OCI-LY7 (cell line): ENCODE results near the gene HSD17B2. TPM values are rescaled to one million over a fixed set of nuclear protein-coding genes. Genes with fewer than 3 reads are reported as not detected.

Experiments
- BruUV-seq: library from RNA; stranded (reverse); fragments of 400-500 nt; replicated peaks from 2 replicates; lab custom pipeline; 2021; lab: Mats Ljungman, UMichigan
- CTCF ChIA-PET: fragments of 300-600 bp; sonication (Branson Sonifier 250); formaldehyde crosslinking; loops from one replicate; lab custom pipeline; 2022; ENCODE audit warnings: antibody characterized with exemption; ENCODE audit not compliant: unreplicated experiment; lab: Charles Lee
- POLR2A ChIA-PET: fragments of 300-600 bp; sonication (Branson Sonifier 250); formaldehyde crosslinking; loops from one replicate; lab custom pipeline; 2022; ENCODE audit warnings: antibody characterized with exemption; lab: Charles Lee
- DNase-seq: peaks from one replicate; pipeline ENCODE4 v3.0.0-alpha.2; 2015; ENCODE audit warnings: low spot score
- H2AFZ ChIP-seq: fragments of 200-600 bp; sonication (generic), shearing (Covaris generic); 2 replicates; pipeline ENCODE4 v1.6.1; 2014; ENCODE audit warnings: mild to moderate bottlenecking, antibody characterized with exemption, low read length, moderate library complexity
- H3K27ac ChIP-seq: fragments of 200-600 bp; sonication (generic); 2 replicates; pipeline ENCODE4 v1.5.1; 2014; ENCODE audit warnings: mixed run types, low read depth, mild to moderate bottlenecking, moderate library complexity, low read length, inconsistent platforms; ENCODE audit not compliant: poor library complexity, severe bottlenecking
- H3K36me3 ChIP-seq: fragments of 200-600 bp; sonication (generic); 2 replicates; pipeline ENCODE4 v1.6.1; 2014; ENCODE audit warnings: mild to moderate bottlenecking, antibody characterized with exemption, low read length, moderate library complexity, mixed read lengths; ENCODE audit not compliant: insufficient read depth
- H3K4me1 ChIP-seq: fragments of 200-600 bp; sonication (generic); 2 replicates; pipeline ENCODE4 v1.5.1; 2014; ENCODE audit warnings: mild to moderate bottlenecking, low read length; ENCODE audit not compliant: insufficient read depth, poor library complexity, severe bottlenecking
- H3K4me2 ChIP-seq: fragments of 200-600 bp; sonication (generic); 2 replicates; pipeline ENCODE4 v1.6.1; 2014; ENCODE audit warnings: mild to moderate bottlenecking, low read length
- H3K4me3 ChIP-seq: fragments of 200-600 bp; sonication (generic); 2 replicates; pipeline ENCODE4 v1.5.1; 2014; ENCODE audit warnings: mild to moderate bottlenecking, low read depth, low read length; ENCODE audit not compliant: poor library complexity, severe bottlenecking
- H3K79me2 ChIP-seq: fragments of 200-600 bp; sonication (generic); 2 replicates; pipeline ENCODE4 v1.6.1; 2016; ENCODE audit warnings: low read depth, mild to moderate bottlenecking, low read length, moderate library complexity, mixed read lengths; ENCODE audit not compliant: insufficient read depth
- H3K9me2 ChIP-seq: fragments of 200-600 bp; sonication (generic); 2 replicates; pipeline ENCODE4 v1.6.1; 2016; ENCODE audit warnings: mild to moderate bottlenecking, low read length, mixed read lengths; ENCODE audit not compliant: insufficient read depth
- H3K9me3 ChIP-seq: fragments of 200-600 bp; sonication (generic); 2 replicates; pipeline ENCODE4 v1.6.1; 2014; ENCODE audit warnings: mild to moderate bottlenecking, mixed run types, low read length, mixed read lengths
- H4K20me1 ChIP-seq: fragments of 200-600 bp; sonication (generic); 2 replicates; pipeline ENCODE4 v1.6.1; 2014; ENCODE audit warnings: mild to moderate bottlenecking, antibody characterized with exemption, low read length, moderate library complexity, mixed read lengths; ENCODE audit not compliant: insufficient read depth
- CTCF ChIP-seq: fragments of 200-600 bp; sonication (generic); conservative IDR thresholded peaks from 2 replicates; pipeline ENCODE4 v1.5.1; 2014; ENCODE audit warnings: mild to moderate bottlenecking, antibody characterized with exemption, low read length, moderate library complexity, mixed read lengths
- EZH2phosphoT487 ChIP-seq: fragments of 200-600 bp; sonication (generic); IDR thresholded peaks from 2 replicates; pipeline ENCODE4 v1.6.1; 2018; ENCODE audit warnings: low read depth, borderline replicate concordance, mild to moderate bottlenecking, mixed run types, antibody characterized with exemption, low read length, moderate library complexity, mixed read lengths
- intact Hi-C: fragments of 100-400 bp; cut with micrococcal nuclease; formaldehyde crosslinking; loops from one replicate; pipeline ENCODE4 v1.10.0; 2022; ENCODE audit not compliant: unreplicated experiment
- total RNA-seq, 2 experiments: library from RNA; depleted of rRNA in 1 of 2; stranded (reverse); fragments of >200 nt in 1 of 2; shearing (Covaris generic) in 1 of 2; gene quantifications; 2 replicates each; pipeline ENCODE4 v1.2.3, GENCODE V29; 2014 to 2022

Gene HSD17B2
- total RNA-seq, 2 experiments from 2014 or later = not detected

- ChIA-PET CTCF (no interaction called here), POLR2A (no interaction called here)
- Histone ChIP-seq H3K27ac (no peak overlapping the region), H3K4me3 (no peak overlapping the region), H3K9me3 (no peaks in the 10 kb centered on the region), H4K20me1 (no peaks in the 10 kb centered on the region), H3K9me2 (no peaks in the 10 kb centered on the region), H3K4me1 (no peaks in the 10 kb centered on the region), H2AFZ (no peak overlapping the region), H3K4me2 (no peak overlapping the region), H3K79me2 (no peaks in the 10 kb centered on the region), H3K36me3 (no peaks in the 10 kb centered on the region)
- TF ChIP-seq CTCF (no peak), EZH2phosphoT487 (no peak)
- BruUV-seq = no TSS peak
- DNase-seq = no peak
- intact Hi-C loops = no loop called here
These were observed 99.8 kb downstream of the HSD17B2 start for GRCh38 chr16:82134846-82135245.

GRCh38 chr16:82135844-82136243, 100.8 kb downstream of the HSD17B2 start:
- Histone ChIP-seq H3K4me3 (no peak overlapping the region), H3K4me2 (no peak overlapping the region), H3K27ac (no peak overlapping the region), H4K20me1 (no peaks in the 10 kb centered on the region), H3K79me2 (no peaks in the 10 kb centered on the region), H2AFZ (no peak overlapping the region), H3K4me1 (no peaks in the 10 kb centered on the region), H3K9me3 (no peaks in the 10 kb centered on the region), H3K9me2 (no peaks in the 10 kb centered on the region), H3K36me3 (no peaks in the 10 kb centered on the region)
- CTCF ChIA-PET = no interaction called here
- no peak for TF ChIP-seq CTCF
- no peak for TF ChIP-seq EZH2phosphoT487
- intact Hi-C loops = no loop called here
- DNase-seq = no peak
- POLR2A ChIA-PET = no interaction called here
- BruUV-seq = no TSS peak

- Histone ChIP-seq H3K79me2 (no peaks in the 10 kb centered on the region), H3K4me1 (no peaks in the 10 kb centered on the region), H4K20me1 (no peaks in the 10 kb centered on the region), H3K4me3 (no peak overlapping the region), H3K36me3 (no peaks in the 10 kb centered on the region), H3K27ac (no peak overlapping the region), H3K9me3 (no peaks in the 10 kb centered on the region), H3K4me2 (no peak overlapping the region), H2AFZ (no peak overlapping the region), H3K9me2 (no peaks in the 10 kb centered on the region)
- no peak for DNase-seq
- intact Hi-C loops = no loop called here
- no TSS peak for BruUV-seq
- TF ChIP-seq EZH2phosphoT487 (no peak), CTCF (no peak)
- ChIA-PET CTCF (no interaction called here), POLR2A (interaction anchor here (0.8 kb wide), 1 partner anchor 10 kb away, joined by 3 read pairs; no protein-coding TSS in a partner anchor)
These were observed 102.1 kb downstream of the HSD17B2 start for GRCh38 chr16:82136956-82137821.
